ENCODE results near the gene CUX1.
"Not testable (repeated sequence)": the region's sequence is repeated elsewhere in the genome, so short reads cannot be mapped to it uniquely, and the experiment has no call there.

Gene CUX1

DNA sequence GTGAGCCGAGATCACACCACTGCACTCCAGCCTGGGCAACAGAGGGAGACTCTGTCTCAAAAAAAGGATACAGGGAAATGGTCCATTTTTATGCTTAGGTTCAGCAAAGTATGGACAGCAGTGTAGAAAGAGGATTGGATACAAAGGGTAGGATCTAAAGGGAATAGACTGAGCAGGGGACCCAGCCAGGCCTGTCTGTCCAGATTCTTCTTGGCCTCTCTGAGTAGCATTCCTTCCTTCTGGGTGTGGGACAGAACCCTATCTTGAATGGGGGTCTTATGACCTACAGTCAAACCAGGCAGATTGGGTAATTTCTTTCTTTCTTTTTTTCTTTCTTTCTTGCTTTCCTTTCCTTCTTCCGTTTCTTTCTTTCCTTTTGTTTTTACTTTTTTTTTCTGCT, 494.9 kb downstream of the CUX1 start:
- no peak for DNase-seq (ENCODE audit: low spot score)

DNA sequence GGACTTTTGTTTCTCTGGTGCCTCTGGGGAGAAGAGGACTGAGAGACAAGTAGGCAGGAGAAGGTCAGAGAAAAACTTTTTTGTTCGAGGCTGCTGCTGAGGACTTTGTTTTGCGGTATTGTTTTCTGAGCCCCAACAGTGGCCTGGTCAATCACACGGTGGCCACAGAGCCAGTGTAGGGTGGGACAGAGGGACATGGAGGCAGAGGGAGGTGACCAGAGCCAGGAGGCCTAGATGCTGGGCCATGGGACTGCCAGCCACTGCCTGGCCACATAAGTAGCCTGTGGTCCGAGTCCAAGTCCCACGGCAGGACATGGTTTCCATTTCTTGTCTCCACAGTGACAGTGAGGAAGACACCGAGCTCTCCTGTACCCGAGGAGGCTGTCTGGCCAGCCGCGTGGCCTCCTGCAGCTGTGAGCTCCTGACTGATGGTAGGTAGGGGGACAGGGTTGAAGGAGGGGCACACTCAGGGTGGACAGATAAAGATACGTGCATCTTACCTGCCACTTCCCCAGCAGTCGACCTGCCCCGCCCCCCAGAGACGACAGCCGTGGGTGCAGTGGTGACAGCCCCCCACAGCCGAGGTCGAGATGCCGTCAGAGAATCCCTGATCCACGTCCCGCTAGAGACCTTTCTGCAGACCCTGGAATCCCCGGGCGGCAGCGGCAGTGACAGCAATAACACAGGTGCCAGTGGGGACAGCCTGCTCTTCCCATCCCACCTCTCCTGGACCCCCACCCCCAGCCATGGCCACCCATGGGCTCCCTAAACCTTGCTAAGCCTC, 496.8 kb downstream of the CUX1 start:
- DNase-seq (ENCODE audit: low spot score), result no peak

DNA sequence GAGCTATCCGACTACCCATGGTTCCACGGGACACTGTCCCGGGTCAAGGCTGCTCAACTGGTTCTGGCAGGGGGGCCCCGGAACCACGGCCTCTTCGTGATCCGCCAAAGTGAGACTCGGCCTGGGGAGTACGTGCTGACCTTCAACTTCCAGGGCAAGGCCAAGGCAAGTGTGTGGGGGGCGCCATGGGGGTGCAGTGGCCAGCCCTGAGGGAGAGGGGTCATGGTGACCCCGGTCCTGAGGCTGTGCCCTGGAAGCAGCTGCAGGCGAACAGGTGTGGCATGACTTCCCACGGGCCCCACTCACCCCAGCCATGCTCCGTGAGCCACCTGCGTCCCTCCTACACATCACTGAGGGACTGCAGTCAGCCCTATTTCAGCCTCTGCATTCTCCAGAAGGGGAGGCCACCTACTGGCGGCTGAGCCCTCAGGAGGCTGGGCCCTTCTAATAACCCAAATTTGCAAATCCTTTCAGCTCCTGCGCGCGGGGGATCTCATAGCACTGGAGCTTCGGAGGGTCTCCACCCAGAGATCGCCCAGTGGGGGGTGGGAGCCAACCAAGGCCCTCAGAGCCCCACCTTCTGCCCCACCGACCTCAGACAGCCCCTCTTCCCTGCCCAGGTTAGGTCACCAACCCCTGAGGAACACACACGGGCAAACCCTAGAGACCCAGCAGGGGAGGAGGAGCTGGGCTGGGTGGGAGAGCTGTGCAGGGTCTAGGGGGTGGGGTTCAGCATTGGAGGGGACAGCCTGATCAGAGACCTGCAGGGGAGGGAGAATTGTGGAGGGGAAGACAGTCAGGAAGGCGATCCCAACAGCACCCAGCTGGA, 500.0 kb downstream of the CUX1 start:
- no peak for DNase-seq (ENCODE audit: low spot score)

GRCh38 chr7:102318482-102318971, 501.1 kb downstream of the CUX1 start:
- DNase-seq (ENCODE audit: low spot score), result no peak

DNA sequence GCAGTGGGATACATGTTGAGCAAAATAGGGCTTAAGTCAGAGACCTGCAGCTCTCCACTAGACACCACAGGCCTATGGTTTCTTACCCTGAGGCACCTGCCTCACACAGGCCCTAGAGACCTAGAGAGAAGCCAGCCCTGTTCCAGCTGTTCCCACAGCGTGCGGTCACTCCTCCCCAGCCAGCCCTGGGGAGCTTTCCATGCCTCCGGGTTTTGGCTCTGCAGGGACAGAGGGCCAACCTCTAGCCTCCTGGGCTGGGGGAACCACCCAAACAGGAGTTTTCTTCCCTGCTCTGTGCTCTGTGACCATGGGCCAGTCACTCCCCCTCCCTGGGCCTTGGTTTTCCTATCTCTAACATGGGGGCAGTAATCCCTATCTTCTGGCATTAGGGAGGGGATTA, 502.2 kb downstream of the CUX1 start:
- DNase-seq (ENCODE audit: low spot score), result no peak

DNA sequence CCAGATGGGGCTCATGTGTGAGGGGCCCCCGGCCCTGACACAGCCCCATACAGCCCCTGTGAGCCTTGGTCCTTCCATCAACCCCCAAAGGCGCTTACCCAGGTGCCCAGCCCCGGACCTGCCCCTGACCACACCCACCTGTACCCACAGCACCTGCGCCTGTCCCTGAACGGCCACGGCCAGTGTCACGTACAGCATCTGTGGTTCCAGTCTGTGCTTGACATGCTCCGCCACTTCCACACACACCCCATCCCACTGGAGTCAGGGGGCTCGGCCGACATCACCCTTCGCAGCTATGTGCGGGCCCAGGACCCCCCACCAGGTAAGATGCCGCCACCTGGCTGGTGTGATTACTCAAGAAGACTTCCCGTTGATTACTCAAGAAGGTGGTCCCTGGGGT, 502.8 kb downstream of the CUX1 start:
- DNase-seq (ENCODE audit: low spot score), result no peak

GRCh38 chr7:102320601-102321350, 503.4 kb downstream of the CUX1 start:
- no peak for DNase-seq (ENCODE audit: low spot score)

DNA sequence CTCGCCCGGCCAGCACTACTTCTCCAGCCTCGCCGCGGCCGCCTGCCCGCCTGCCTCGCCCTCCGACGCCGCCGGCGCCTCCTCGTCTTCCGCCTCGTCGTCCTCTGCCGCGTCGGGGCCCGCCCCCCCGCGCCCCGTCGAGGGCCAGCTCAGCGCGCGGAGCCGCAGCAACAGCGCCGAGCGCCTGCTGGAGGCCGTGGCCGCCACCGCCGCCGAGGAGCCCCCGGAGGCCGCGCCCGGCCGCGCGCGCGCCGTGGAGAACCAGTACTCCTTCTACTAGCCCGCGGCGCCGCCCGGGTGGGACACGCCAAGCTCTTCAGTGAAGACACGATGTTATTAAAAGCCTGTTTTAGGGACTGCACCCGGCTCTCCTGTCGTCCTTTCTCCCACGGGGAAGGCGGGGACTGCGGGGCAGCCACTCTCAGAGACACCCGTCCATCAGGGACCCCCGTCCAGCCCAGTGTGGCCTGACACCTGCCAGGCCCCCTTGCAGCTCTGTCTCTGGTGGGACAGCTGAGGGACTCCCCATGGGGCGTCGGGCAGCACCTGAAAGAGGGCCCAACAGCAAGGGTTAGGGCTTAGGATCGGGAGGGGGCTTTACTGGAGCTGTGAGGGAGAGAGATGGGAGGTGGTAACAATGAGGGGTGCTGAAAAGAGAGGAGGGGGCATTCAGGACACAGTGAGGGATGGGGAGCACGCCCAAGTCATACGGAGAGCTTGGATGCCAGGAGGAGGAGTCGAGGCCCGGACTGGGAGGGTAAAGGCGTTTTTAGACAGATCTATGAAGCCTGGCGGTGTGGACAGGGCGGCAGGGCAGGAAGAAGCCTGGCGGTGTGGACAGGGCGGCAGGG, 504.1 kb downstream of the CUX1 start:
- no peak for DNase-seq (ENCODE audit: low spot score)

GRCh38 chr7:102322202-102322715, 504.8 kb downstream of the CUX1 start:
- no peak for DNase-seq (ENCODE audit: low spot score)

- DNase-seq (ENCODE audit: low spot score), result no peak
These were observed 506.4 kb downstream of the CUX1 start for GRCh38 chr7:102323914-102324195.

DNA sequence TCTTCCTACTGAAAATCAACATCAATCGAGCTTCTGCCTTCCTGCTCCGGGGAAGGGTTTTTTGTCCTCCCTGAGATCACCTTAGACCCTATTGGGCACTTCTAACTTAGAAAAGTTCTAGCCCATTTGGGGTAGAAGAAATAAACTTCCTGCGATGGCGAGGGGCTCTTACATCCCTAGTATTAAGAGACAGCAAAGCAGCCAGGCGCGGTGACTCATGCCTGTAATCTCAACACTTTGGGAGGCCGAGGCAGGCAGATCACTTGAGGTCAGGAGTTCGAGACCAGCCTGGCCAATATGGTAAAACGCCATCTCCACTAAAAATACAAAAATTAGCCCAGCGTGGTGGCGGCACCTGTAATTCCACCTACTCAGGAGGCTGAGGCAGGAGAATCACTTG, 507.7 kb downstream of the CUX1 start:
- DNase-seq (ENCODE audit: low spot score), result not testable (repeated sequence)

DNA sequence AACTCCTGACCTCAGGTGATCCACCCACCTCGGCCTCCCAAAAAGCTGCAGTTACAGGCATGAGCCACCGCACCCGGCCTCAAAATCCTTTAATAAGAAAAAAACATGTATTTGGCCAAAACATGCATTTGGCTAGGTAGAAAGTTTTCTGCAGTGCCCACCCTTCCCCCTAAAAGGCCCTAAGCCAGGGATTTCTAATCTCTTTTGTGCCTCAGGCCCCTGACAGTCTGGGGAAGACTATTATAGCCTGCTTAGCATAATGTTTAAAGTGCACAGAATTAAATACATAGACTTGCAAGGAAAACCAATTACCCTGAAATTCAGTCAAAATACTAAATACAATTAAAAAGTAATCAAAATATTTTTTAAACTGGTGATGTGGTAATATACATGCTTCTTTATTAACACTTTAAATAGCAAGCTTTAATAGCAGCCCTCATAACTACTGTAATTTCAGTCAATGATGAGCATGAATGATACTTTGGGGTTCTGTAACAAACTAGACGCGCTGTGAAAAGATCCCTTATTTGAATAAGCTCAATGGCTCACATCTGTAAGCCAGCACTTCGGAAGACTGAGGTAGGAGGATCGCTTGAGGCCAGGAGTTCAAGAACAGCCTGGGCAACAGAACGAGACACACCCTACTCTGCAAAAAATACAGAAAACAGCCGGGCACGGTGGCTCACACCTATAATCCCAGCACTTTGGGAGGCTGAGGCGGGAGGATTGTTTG, 508.9 kb downstream of the CUX1 start:
- DNase-seq (ENCODE audit: low spot score), result no peak

- DNase-seq (ENCODE audit: low spot score), result not testable (repeated sequence)
These were observed 509.8 kb downstream of the CUX1 start for GRCh38 chr7:102327183-102327582.

- not testable (repeated sequence) for DNase-seq (ENCODE audit: low spot score)
These were observed 511.4 kb downstream of the CUX1 start for GRCh38 chr7:102328863-102329262.

- DNase-seq (ENCODE audit: low spot score), result not testable (repeated sequence)
These were observed 511.9 kb downstream of the CUX1 start for GRCh38 chr7:102329366-102329765.

DNA sequence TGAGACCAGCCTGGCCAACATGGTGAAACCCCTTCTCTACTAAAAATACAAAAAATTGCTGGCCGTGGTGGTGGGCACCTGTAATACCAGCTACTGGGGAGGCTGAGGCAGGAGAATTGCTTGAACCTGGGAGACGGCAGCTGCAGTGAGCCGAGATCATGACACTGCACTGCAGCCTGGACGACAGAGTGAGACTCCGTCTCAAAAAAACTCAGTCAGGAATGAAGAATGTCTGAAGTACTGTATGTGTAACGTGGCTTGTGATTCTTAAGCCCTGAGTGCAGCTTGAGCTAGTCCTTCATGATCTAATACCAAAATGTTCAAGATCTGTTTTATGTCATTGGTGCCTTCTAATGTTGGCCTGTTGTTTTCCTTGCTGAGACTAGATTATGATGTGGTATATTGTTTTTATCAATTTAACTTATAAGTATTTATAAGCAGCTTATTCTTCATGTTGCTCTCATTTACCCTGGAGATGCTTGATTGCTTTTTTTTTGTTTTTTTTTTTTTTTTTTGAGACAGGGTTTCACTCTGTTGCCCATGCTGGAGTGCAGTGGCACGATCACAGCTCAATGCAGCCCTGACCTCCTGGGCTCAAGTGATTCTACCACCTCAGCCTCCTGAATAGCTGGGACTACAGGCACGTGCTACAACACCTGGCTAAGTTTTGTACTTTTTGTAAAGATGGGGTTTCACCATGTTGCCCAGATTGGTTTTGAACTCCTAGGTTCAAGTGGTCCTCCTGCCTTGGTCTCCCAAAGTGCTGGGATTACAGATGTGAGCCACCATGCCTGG, 513.4 kb downstream of the CUX1 start:
- not testable (repeated sequence) for DNase-seq (ENCODE audit: low spot score)
